ENCODE measurements around the gene CXCR2.
"Not testable (repeated sequence)": the region's sequence is repeated elsewhere in the genome, so short reads cannot be mapped to it uniquely, and the experiment has no call there.

CXCR2 gene

GRCh38 chr2:218121789-218122188, 4.0 kb upstream of the CXCR2 start:
- not testable (repeated sequence) for DNase-seq; H3K27ac Mint-ChIP-seq; H3K4me1 Mint-ChIP-seq (ENCODE audit: low read depth); H3K36me3 Mint-ChIP-seq (ENCODE audit: low read depth); H3K4me3 Mint-ChIP-seq
- peaks cover 13% of the 10 kb centered on the region for H3K27me3 Mint-ChIP-seq
- peaks cover 16% of the 10 kb centered on the region for H3K9me3 Mint-ChIP-seq

DNA sequence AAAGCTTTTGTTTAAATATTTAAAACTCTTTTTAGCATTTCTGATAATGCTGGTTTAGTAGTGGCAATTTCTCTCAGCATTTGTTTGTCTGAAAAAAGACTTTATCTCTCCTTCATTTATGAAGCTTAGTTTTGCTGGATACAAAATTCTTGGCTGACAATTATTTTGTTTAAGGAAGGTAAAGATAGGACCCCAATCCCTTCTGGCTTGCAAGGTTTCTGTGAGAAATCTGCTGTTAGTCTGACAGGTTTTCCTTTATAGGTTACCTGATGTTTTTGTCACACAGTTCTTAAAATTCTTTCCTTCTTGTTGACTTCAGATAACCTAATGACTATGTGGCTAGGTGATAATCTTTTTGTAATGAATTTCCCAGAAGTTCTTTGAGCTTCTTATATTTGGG, 3.5 kb upstream of the CXCR2 start:
- not testable (repeated sequence) for H3K27ac Mint-ChIP-seq; H3K36me3 Mint-ChIP-seq (ENCODE audit: low read depth); DNase-seq; H3K4me1 Mint-ChIP-seq (ENCODE audit: low read depth); H3K4me3 Mint-ChIP-seq
- Mint-ChIP-seq H3K9me3 (peaks cover 14% of the 10 kb centered on the region), H3K27me3 (peaks cover 13% of the 10 kb centered on the region)

- H3K27ac Mint-ChIP-seq, result no peak overlapping the region
- H3K36me3 Mint-ChIP-seq (ENCODE audit: low read depth), result no peaks in the 10 kb centered on the region
- no peak for DNase-seq
- H3K27me3 Mint-ChIP-seq, result peaks cover 21% of the 10 kb centered on the region
- H3K4me3 Mint-ChIP-seq, result no peak overlapping the region
- peaks cover 12% of the 10 kb centered on the region for H3K9me3 Mint-ChIP-seq
- H3K4me1 Mint-ChIP-seq (ENCODE audit: low read depth), result peaks cover 6% of the 10 kb centered on the region
Observed at GRCh38 chr2:218123986-218124385, 1.8 kb upstream of the CXCR2 start.

- peaks cover 12% of the 10 kb centered on the region for H3K9me3 Mint-ChIP-seq
Observed at GRCh38 chr2:218125095-218125494, 733 bp upstream of the CXCR2 start.

DNA sequence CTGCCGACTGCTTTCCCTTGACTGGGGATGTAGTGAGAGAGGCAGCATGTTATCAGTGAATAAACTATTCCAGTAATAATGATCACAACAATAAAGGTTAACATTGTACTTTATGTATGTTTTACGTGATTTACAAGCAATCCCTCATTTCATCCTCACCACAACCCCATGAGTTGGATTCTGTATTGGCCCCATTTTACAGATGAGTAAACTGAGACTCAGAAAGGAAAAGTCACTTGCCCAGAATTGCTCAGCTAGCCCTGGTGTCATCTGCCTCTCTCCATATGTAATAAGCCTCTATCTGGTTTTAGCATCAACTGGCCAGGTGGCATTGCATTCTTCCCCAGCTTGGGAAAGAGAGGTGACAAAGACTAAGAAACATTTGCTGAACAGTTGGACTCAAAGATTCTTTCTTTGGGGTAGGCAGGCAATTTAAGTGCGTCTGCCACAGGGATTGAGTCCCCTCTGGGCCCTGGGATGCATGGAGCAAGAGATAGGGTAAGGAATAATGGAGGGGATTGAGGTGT, 2.2 kb downstream of the CXCR2 start:
- Mint-ChIP-seq H3K9me3 (peaks cover under 1% of the 10 kb centered on the region), H3K27ac (no peak overlapping the region), H3K4me3 (no peak overlapping the region), H3K4me1 (ENCODE audit: low read depth) (peaks cover 6% of the 10 kb centered on the region), H3K27me3 (peaks cover 26% of the 10 kb centered on the region), H3K36me3 (ENCODE audit: low read depth) (no peaks in the 10 kb centered on the region)
- no peak for DNase-seq

More at GRCh38 chr2:218125095-218125494, 733 bp upstream of the CXCR2 start:
- Mint-ChIP-seq H3K36me3 (ENCODE audit: low read depth) (no peaks in the 10 kb centered on the region), H3K27me3 (peaks cover 26% of the 10 kb centered on the region), H3K27ac (no peak overlapping the region), H3K4me1 (ENCODE audit: low read depth) (peaks cover 6% of the 10 kb centered on the region), H3K4me3 (no peak overlapping the region)
- DNase-seq, result no peak

GRCh38 chr2:218128781-218129457, 3.1 kb downstream of the CXCR2 start:
- no peak for DNase-seq
- H3K4me3 Mint-ChIP-seq, result no peak overlapping the region
- H3K36me3 Mint-ChIP-seq (ENCODE audit: low read depth), result no peaks in the 10 kb centered on the region
- H3K27me3 Mint-ChIP-seq, result peaks cover 26% of the 10 kb centered on the region
- no peak overlapping the region for H3K27ac Mint-ChIP-seq
- no peaks in the 10 kb centered on the region for H3K9me3 Mint-ChIP-seq
- H3K4me1 Mint-ChIP-seq (ENCODE audit: low read depth), result peaks cover 6% of the 10 kb centered on the region

DNA sequence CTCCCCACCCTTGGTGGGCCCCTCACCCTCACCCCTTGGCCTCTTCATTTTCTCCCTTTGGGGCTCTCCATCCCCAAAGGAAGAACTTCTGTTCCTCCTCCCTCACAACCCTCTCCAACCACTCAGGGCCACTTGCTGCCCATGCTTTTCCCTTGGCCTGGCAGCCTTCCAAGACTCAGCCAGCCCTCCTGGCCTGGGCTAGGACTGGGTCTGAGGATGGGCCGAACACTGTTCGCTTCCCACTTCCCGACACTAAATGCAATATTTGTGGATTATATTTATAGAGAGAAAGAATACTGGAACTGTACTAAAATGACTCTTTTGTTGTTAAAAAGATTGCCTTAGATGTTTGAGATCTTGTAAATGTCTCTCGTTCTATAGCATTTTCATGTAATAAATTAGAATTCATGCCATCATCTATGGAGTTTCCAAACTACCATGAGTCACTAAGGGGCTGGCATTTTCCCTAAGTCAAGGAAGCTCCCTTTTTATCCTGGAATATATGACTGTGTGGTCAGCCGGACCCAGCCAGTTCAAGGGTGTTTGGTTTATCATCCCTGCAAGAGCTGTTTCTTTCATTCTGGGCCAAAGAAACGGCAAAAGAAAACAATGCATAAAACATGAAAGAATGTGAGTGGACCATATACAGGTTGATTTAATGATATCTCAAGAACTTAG, 3.8 kb downstream of the CXCR2 start:
- H3K4me1 Mint-ChIP-seq (ENCODE audit: low read depth), result peaks cover 6% of the 10 kb centered on the region
- H3K9me3 Mint-ChIP-seq, result no peaks in the 10 kb centered on the region
- DNase-seq, result no peak
- H3K27me3 Mint-ChIP-seq, result peaks cover 26% of the 10 kb centered on the region
- H3K4me3 Mint-ChIP-seq, result no peak overlapping the region
- H3K27ac Mint-ChIP-seq, result no peak overlapping the region
- H3K36me3 Mint-ChIP-seq (ENCODE audit: low read depth), result no peaks in the 10 kb centered on the region

GRCh38 chr2:218130377-218130776, 4.5 kb downstream of the CXCR2 start:
- Mint-ChIP-seq H3K9me3 (no peaks in the 10 kb centered on the region), H3K4me3 (no peak overlapping the region), H3K27ac (no peak overlapping the region)

DNA sequence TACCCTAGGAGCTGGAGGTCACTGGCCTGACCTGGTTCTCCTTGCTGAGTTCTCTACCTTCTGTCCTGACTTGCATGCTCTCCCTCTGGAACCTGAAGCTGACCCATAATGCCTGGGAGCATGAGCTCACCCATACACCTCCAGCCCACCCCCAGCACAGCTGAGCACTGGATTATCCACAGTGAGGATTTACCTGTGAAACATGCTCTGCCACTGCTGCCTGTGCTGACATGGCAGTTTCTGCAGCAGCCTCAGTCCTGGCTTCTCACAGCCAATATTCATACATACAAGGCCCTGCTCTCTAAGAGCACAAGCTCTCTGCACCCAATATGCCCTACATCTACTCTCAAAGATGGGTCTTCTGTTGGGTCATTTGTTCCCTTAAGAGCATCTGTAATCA, 5.0 kb downstream of the CXCR2 start:
- H3K9me3 Mint-ChIP-seq, result no peaks in the 10 kb centered on the region
- no peaks in the 10 kb centered on the region for H3K36me3 Mint-ChIP-seq (ENCODE audit: low read depth)
- no peak overlapping the region for H3K4me3 Mint-ChIP-seq
- DNase-seq, result no peak
- peaks cover 29% of the 10 kb centered on the region for H3K27me3 Mint-ChIP-seq
- peaks cover 1% of the 10 kb centered on the region for H3K4me1 Mint-ChIP-seq (ENCODE audit: low read depth)
- no peak overlapping the region for H3K27ac Mint-ChIP-seq

More at GRCh38 chr2:218130377-218130776, 4.5 kb downstream of the CXCR2 start:
- DNase-seq, result no peak
- no peaks in the 10 kb centered on the region for H3K36me3 Mint-ChIP-seq (ENCODE audit: low read depth)
- H3K27me3 Mint-ChIP-seq, result peaks cover 28% of the 10 kb centered on the region
- peaks cover 6% of the 10 kb centered on the region for H3K4me1 Mint-ChIP-seq (ENCODE audit: low read depth)

DNA sequence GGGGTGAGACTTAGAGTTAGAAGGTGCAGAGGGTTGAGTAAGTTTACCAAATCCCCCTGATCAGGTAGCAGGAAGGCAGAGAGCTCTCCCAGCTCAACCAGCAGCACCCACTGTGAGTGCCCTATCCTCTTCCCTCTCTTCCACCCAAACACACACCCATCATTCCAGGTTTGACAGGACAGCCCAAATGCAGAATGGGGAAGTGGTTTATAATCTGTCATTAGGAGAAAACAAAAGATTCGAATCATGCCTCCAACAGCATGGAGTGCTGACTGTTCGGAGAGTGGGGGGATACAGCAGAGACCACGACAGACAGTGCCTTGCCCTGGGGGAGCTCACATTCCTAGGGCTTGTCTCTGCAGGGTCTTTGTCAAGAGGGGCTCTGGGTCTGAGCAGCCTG, 11.7 kb downstream of the CXCR2 start:
- H3K4me1 Mint-ChIP-seq (ENCODE audit: low read depth), result no peaks in the 10 kb centered on the region
- no peak overlapping the region for H3K4me3 Mint-ChIP-seq
- H3K36me3 Mint-ChIP-seq (ENCODE audit: low read depth), result no peaks in the 10 kb centered on the region
- peaks cover 48% of the 10 kb centered on the region for H3K27me3 Mint-ChIP-seq
- H3K9me3 Mint-ChIP-seq, result no peaks in the 10 kb centered on the region
- no peak overlapping the region for H3K27ac Mint-ChIP-seq
- no peak for DNase-seq

- Mint-ChIP-seq H3K4me1 (ENCODE audit: low read depth) (no peaks in the 10 kb centered on the region), H3K9me3 (no peaks in the 10 kb centered on the region), H3K27me3 (peaks cover 44% of the 10 kb centered on the region), H3K4me3 (no peak overlapping the region), H3K36me3 (ENCODE audit: low read depth) (no peaks in the 10 kb centered on the region), H3K27ac (no peak overlapping the region)
- DNase-seq, result no peak
Observed at GRCh38 chr2:218138047-218138446, 12.2 kb downstream of the CXCR2 start.

DNA sequence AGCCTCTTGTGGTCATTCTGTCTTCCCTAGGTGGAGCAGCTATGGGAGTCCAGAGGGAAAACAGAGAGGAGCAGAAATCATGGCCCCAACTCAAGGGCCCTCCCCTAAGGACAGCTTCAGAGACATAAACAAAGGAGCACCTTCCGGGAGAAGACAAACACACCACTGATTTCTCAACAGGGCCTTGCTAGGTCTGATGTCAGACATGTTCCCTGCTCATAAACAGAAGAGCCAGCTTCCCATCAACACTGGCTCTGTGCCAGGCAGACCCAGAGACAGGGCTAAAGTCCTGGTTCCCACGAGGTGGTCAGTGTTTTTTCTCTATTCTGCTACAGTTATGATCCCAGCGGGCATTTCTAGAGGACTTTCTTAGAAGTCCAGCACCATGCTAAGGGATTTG, 19.3 kb downstream of the CXCR2 start:
- no peak overlapping the region for H3K27ac Mint-ChIP-seq
- H3K36me3 Mint-ChIP-seq (ENCODE audit: low read depth), result no peaks in the 10 kb centered on the region
- no peak for DNase-seq
- peaks cover 2% of the 10 kb centered on the region for H3K9me3 Mint-ChIP-seq
- no peaks in the 10 kb centered on the region for H3K4me1 Mint-ChIP-seq (ENCODE audit: low read depth)
- H3K27me3 Mint-ChIP-seq, result peaks cover 3% of the 10 kb centered on the region
- H3K4me3 Mint-ChIP-seq, result no peak overlapping the region

DNA sequence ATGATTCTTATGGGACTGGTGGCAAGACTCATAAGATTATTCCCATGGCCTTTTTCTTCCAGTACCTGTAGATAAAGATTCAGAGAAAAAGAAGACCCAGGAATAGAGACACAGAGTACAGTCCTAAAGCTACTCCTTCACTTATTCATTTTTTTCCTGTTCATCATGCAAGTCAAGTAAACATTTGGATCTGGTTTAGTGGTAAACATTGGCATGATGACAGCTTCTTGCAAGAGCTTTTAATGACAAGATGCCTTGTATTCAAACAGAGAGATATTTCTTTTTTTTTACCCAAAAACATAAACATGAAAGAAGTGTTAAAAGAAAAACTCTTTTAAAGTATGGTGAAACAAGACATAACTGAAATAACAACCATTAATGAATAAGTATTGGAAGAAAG, 20.2 kb downstream of the CXCR2 start:
- Mint-ChIP-seq H3K27ac (no peak overlapping the region), H3K36me3 (ENCODE audit: low read depth) (no peaks in the 10 kb centered on the region), H3K4me3 (no peak overlapping the region), H3K4me1 (ENCODE audit: low read depth) (no peaks in the 10 kb centered on the region), H3K27me3 (no peaks in the 10 kb centered on the region), H3K9me3 (peaks cover 2% of the 10 kb centered on the region)
- no peak for DNase-seq

DNA sequence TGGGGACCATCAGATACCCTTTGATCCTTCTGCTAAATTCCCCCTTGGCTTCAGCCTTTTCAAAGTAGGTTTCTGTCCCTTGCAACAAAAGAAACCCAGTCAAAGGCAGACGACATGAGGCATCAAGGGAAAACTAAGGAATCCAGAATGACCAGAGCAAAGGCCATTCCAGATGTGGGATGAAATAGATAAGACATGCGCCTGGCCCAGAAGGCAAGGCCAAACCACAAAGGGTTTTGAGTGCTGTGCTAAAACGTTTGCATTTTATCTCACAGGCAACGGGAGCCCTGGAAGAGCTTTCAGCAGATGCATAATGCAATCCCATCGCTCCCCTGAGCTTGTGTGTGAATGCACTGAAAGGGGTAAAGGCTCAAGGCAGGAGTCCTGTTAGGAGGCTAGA, 23.3 kb downstream of the CXCR2 start:
- H3K27ac Mint-ChIP-seq, result no peak overlapping the region
- no peaks in the 10 kb centered on the region for H3K27me3 Mint-ChIP-seq

GRCh38 chr2:218149848-218150440, 24.1 kb downstream of the CXCR2 start:
- Mint-ChIP-seq H3K9me3 (no peaks in the 10 kb centered on the region), H3K4me3 (no peak overlapping the region), H3K27me3 (no peaks in the 10 kb centered on the region), H3K27ac (no peak overlapping the region), H3K4me1 (ENCODE audit: low read depth) (no peaks in the 10 kb centered on the region), H3K36me3 (ENCODE audit: low read depth) (no peaks in the 10 kb centered on the region)
- DNase-seq, result no peak

More for the DNA sequence above, 23.3 kb downstream of the CXCR2 start:
- Mint-ChIP-seq H3K36me3 (ENCODE audit: low read depth) (no peaks in the 10 kb centered on the region), H3K9me3 (no peaks in the 10 kb centered on the region), H3K4me3 (no peak overlapping the region), H3K4me1 (ENCODE audit: low read depth) (no peaks in the 10 kb centered on the region)
- no peak for DNase-seq
